Measurements from ENCODE around the gene FAM210B.
"Not testable (repeated sequence)": the region's sequence is repeated elsewhere in the genome, so short reads cannot be mapped to it uniquely, and the experiment has no call there.

The FAM210B gene

GRCh38 chr20:56395166-56395565 is 36.4 kb downstream of the FAM210B start:
- no peaks in the 10 kb centered on the region for H3K9me3 ChIP-seq (ENCODE audit: low read length)
- peaks cover 44% of the 10 kb centered on the region for H3K36me3 ChIP-seq (ENCODE audit: insufficient read depth, low read length)

GRCh38 chr20:56400001-56400640 is 41.3 kb downstream of the FAM210B start:
- H3K27ac ChIP-seq (ENCODE audit: low read depth, low read length): no peak overlapping the region
- no peak overlapping the region for H3K9ac ChIP-seq (ENCODE audit: low read length)
- no peaks in the 10 kb centered on the region for H3K9me3 ChIP-seq (ENCODE audit: low read length)
- peaks cover 73% of the 10 kb centered on the region for H3K36me3 ChIP-seq (ENCODE audit: insufficient read depth, low read length)
- no peaks in the 10 kb centered on the region for H3K4me1 ChIP-seq (ENCODE audit: insufficient read depth, low read length)
- no peak overlapping the region for H3K4me3 ChIP-seq (ENCODE audit: low read depth in 1 of 2, low read length in 2 of 2)
- no peaks in the 10 kb centered on the region for H3K27me3 ChIP-seq (ENCODE audit: control insufficient read depth in 1 of 2, insufficient read depth in 2 of 2, low read length in 2 of 2)

More at GRCh38 chr20:56395166-56395565, 36.4 kb downstream of the FAM210B start:
- Histone ChIP-seq H3K9ac (ENCODE audit: low read length) (no peak overlapping the region), H3K27ac (ENCODE audit: low read depth, low read length) (no peak overlapping the region), H3K27me3 (ENCODE audit: control insufficient read depth in 1 of 2, insufficient read depth in 2 of 2, low read length in 2 of 2) (no peaks in the 10 kb centered on the region), H3K4me3 (ENCODE audit: low read depth in 1 of 2, low read length in 2 of 2) (no peak overlapping the region), H3K4me1 (ENCODE audit: insufficient read depth, low read length) (peaks cover 18% of the 10 kb centered on the region)

GRCh38 chr20:56403465-56403864 is 44.7 kb downstream of the FAM210B start:
- H3K36me3 ChIP-seq (ENCODE audit: insufficient read depth, low read length): peaks cover 72% of the 10 kb centered on the region
- no peak overlapping the region for H3K4me3 ChIP-seq (ENCODE audit: low read depth in 1 of 2, low read length in 2 of 2)
- H3K27me3 ChIP-seq (ENCODE audit: control insufficient read depth in 1 of 2, insufficient read depth in 2 of 2, low read length in 2 of 2): no peaks in the 10 kb centered on the region
- no peaks in the 10 kb centered on the region for H3K9me3 ChIP-seq (ENCODE audit: low read length)
- no peak overlapping the region for H3K9ac ChIP-seq (ENCODE audit: low read length)
- H3K4me1 ChIP-seq (ENCODE audit: insufficient read depth, low read length): no peaks in the 10 kb centered on the region
- H3K27ac ChIP-seq (ENCODE audit: low read depth, low read length): no peak overlapping the region

- not testable (repeated sequence) for H3K4me1 ChIP-seq (ENCODE audit: insufficient read depth, low read length); H3K4me3 ChIP-seq (ENCODE audit: low read depth in 1 of 2, low read length in 2 of 2); H3K9me3 ChIP-seq (ENCODE audit: low read length); H3K9ac ChIP-seq (ENCODE audit: low read length); H3K27me3 ChIP-seq (ENCODE audit: control insufficient read depth in 1 of 2, insufficient read depth in 2 of 2, low read length in 2 of 2); H3K27ac ChIP-seq (ENCODE audit: low read depth, low read length)
- peaks cover 58% of the 10 kb centered on the region for H3K36me3 ChIP-seq (ENCODE audit: insufficient read depth, low read length)
Measured at GRCh38 chr20:56405356-56405755, 46.6 kb downstream of the FAM210B start.

- Histone ChIP-seq H3K9ac (ENCODE audit: low read length) (no peak overlapping the region), H3K36me3 (ENCODE audit: insufficient read depth, low read length) (peaks cover 49% of the 10 kb centered on the region), H3K4me3 (ENCODE audit: low read depth in 1 of 2, low read length in 2 of 2) (no peak overlapping the region), H3K27me3 (ENCODE audit: control insufficient read depth in 1 of 2, insufficient read depth in 2 of 2, low read length in 2 of 2) (no peaks in the 10 kb centered on the region), H3K27ac (ENCODE audit: low read depth, low read length) (no peak overlapping the region), H3K9me3 (ENCODE audit: low read length) (no peaks in the 10 kb centered on the region), H3K4me1 (ENCODE audit: insufficient read depth, low read length) (no peaks in the 10 kb centered on the region)
Measured at GRCh38 chr20:56406910-56407309, 48.1 kb downstream of the FAM210B start.

GRCh38 chr20:56409521-56409920 is 50.7 kb downstream of the FAM210B start:
- H3K9me3 ChIP-seq (ENCODE audit: low read length): no peaks in the 10 kb centered on the region
- no peak overlapping the region for H3K27ac ChIP-seq (ENCODE audit: low read depth, low read length)
- no peaks in the 10 kb centered on the region for H3K27me3 ChIP-seq (ENCODE audit: control insufficient read depth in 1 of 2, insufficient read depth in 2 of 2, low read length in 2 of 2)
- no peaks in the 10 kb centered on the region for H3K4me1 ChIP-seq (ENCODE audit: insufficient read depth, low read length)
- H3K4me3 ChIP-seq (ENCODE audit: low read depth in 1 of 2, low read length in 2 of 2): no peak overlapping the region
- no peak overlapping the region for H3K9ac ChIP-seq (ENCODE audit: low read length)
- H3K36me3 ChIP-seq (ENCODE audit: insufficient read depth, low read length): peaks cover 29% of the 10 kb centered on the region

- peaks cover 29% of the 10 kb centered on the region for H3K36me3 ChIP-seq (ENCODE audit: insufficient read depth, low read length)
- no peaks in the 10 kb centered on the region for H3K4me1 ChIP-seq (ENCODE audit: insufficient read depth, low read length)
- H3K9ac ChIP-seq (ENCODE audit: low read length): no peak overlapping the region
- H3K4me3 ChIP-seq (ENCODE audit: low read depth in 1 of 2, low read length in 2 of 2): no peak overlapping the region
- no peak overlapping the region for H3K27ac ChIP-seq (ENCODE audit: low read depth, low read length)
- H3K27me3 ChIP-seq (ENCODE audit: control insufficient read depth in 1 of 2, insufficient read depth in 2 of 2, low read length in 2 of 2): no peaks in the 10 kb centered on the region
- H3K9me3 ChIP-seq (ENCODE audit: low read length): no peaks in the 10 kb centered on the region
Measured at GRCh38 chr20:56409956-56410355, 51.2 kb downstream of the FAM210B start.

- not testable (repeated sequence) for H3K4me3 ChIP-seq (ENCODE audit: low read depth in 1 of 2, low read length in 2 of 2); H3K9ac ChIP-seq (ENCODE audit: low read length); H3K27ac ChIP-seq (ENCODE audit: low read depth, low read length); H3K9me3 ChIP-seq (ENCODE audit: low read length); H3K27me3 ChIP-seq (ENCODE audit: control insufficient read depth in 1 of 2, insufficient read depth in 2 of 2, low read length in 2 of 2); H3K4me1 ChIP-seq (ENCODE audit: insufficient read depth, low read length)
- H3K36me3 ChIP-seq (ENCODE audit: insufficient read depth, low read length): peaks cover 17% of the 10 kb centered on the region
Measured at GRCh38 chr20:56411287-56411686, 52.5 kb downstream of the FAM210B start.

GRCh38 chr20:56411759-56412472 is 53.1 kb downstream of the FAM210B start, which contains the start of gene CASS4:
CASS4 (plus strand) TSS chr20:56412260; CDS start chr20:56412459, 199 bp downstream.
- H3K27me3 ChIP-seq (ENCODE audit: control insufficient read depth in 1 of 2, insufficient read depth in 2 of 2, low read length in 2 of 2): no peaks in the 10 kb centered on the region
- peaks cover 11% of the 10 kb centered on the region for H3K36me3 ChIP-seq (ENCODE audit: insufficient read depth, low read length)
- H3K4me3 ChIP-seq (ENCODE audit: low read depth in 1 of 2, low read length in 2 of 2): no peak within 1 kb of the TSS
- H3K4me1 ChIP-seq (ENCODE audit: insufficient read depth, low read length): no peaks in the 10 kb centered on the region
- no peak within 1 kb of the TSS for H3K9ac ChIP-seq (ENCODE audit: low read length)
- H3K9me3 ChIP-seq (ENCODE audit: low read length): no peaks in the 10 kb centered on the region
- H3K27ac ChIP-seq (ENCODE audit: low read depth, low read length): no peak within 1 kb of the TSS

- Histone ChIP-seq H3K4me3 (ENCODE audit: low read depth in 1 of 2, low read length in 2 of 2) (no peak overlapping the region), H3K27ac (ENCODE audit: low read depth, low read length) (no peak overlapping the region), H3K36me3 (ENCODE audit: insufficient read depth, low read length) (peaks cover 6% of the 10 kb centered on the region), H3K27me3 (ENCODE audit: control insufficient read depth in 1 of 2, insufficient read depth in 2 of 2, low read length in 2 of 2) (no peaks in the 10 kb centered on the region), H3K4me1 (ENCODE audit: insufficient read depth, low read length) (no peaks in the 10 kb centered on the region), H3K9me3 (ENCODE audit: low read length) (no peaks in the 10 kb centered on the region), H3K9ac (ENCODE audit: low read length) (no peak overlapping the region)
Measured at GRCh38 chr20:56412473-56412790, 53.7 kb downstream of the FAM210B start.

- no peak overlapping the region for H3K9ac ChIP-seq (ENCODE audit: low read length)
- H3K27ac ChIP-seq (ENCODE audit: low read depth, low read length): no peak overlapping the region
- H3K9me3 ChIP-seq (ENCODE audit: low read length): no peaks in the 10 kb centered on the region
- no peak overlapping the region for H3K4me3 ChIP-seq (ENCODE audit: low read depth in 1 of 2, low read length in 2 of 2)
- no peaks in the 10 kb centered on the region for H3K27me3 ChIP-seq (ENCODE audit: control insufficient read depth in 1 of 2, insufficient read depth in 2 of 2, low read length in 2 of 2)
- no peaks in the 10 kb centered on the region for H3K4me1 ChIP-seq (ENCODE audit: insufficient read depth, low read length)
- peaks cover under 1% of the 10 kb centered on the region for H3K36me3 ChIP-seq (ENCODE audit: insufficient read depth, low read length)
Measured at GRCh38 chr20:56412949-56413348, 54.2 kb downstream of the FAM210B start.

Data from muscle layer of colon (tissue), 2 donors.